H7 (cell line): ENCODE measurements around the gene DAGLB. TPM values are rescaled to one million over a fixed set of nuclear protein-coding genes. Genes with fewer than 3 reads are reported as not detected.

Experiments
- DNase-seq: peaks from one replicate; pipeline ENCODE4 v3.0.0; 2012
- H3K27me3 ChIP-seq: 2 replicates; pipeline ENCODE4 v1.6.0; 2011; ENCODE audit warnings: mild to moderate bottlenecking, low read length; ENCODE audit not compliant: control insufficient read depth, insufficient read depth
- H3K36me3 ChIP-seq: replicated peaks from 2 replicates; pipeline ENCODE4 v1.5.1; 2011; ENCODE audit warnings: low read length; ENCODE audit not compliant: control insufficient read depth, insufficient read depth
- H3K4me3 ChIP-seq: 2 replicates; pipeline ENCODE4 v1.5.1; 2011; ENCODE audit warnings: low read depth, mild to moderate bottlenecking, control low read depth, low read length, moderate library complexity; ENCODE audit not compliant: insufficient read depth
- total RNA-seq: library from RNA; depleted of rRNA; stranded (reverse); fragments of >200 nt; shearing (Covaris generic); gene quantifications from 2 replicates; pipeline ENCODE4 v1.2.3, GENCODE V29; 2014

The DAGLB gene
- total RNA-seq, 1 experiment from 2014 or later: 38.2 TPM

- Histone ChIP-seq H3K4me3 (no peak overlapping the region), H3K36me3 (peaks cover 23% of the 10 kb centered on the region), H3K27me3 (no peaks in the 10 kb centered on the region)
- DNase-seq: peak; percentile 73
These were observed 17.3 kb downstream of the DAGLB start for GRCh38 chr7:6430271-6430940.

GRCh38 chr7:6425948-6426347 is 21.8 kb downstream of the DAGLB start:
- no peaks in the 10 kb centered on the region for H3K27me3 ChIP-seq
- no peak for DNase-seq
- no peak overlapping the region for H3K4me3 ChIP-seq
- H3K36me3 ChIP-seq: peaks cover 33% of the 10 kb centered on the region

- H3K27me3 ChIP-seq: no peaks in the 10 kb centered on the region
- H3K36me3 ChIP-seq: peaks cover 37% of the 10 kb centered on the region
- no peak overlapping the region for H3K4me3 ChIP-seq
- peak; percentile 86 for DNase-seq
These were observed 23.6 kb downstream of the DAGLB start for GRCh38 chr7:6423942-6424701.

GRCh38 chr7:6422926-6423632 is 24.7 kb downstream of the DAGLB start:
- no peak overlapping the region for H3K4me3 ChIP-seq
- no peak for DNase-seq
- peaks cover 37% of the 10 kb centered on the region for H3K36me3 ChIP-seq
- H3K27me3 ChIP-seq: no peaks in the 10 kb centered on the region

GRCh38 chr7:6422095-6422494 is 25.7 kb downstream of the DAGLB start:
- no peaks in the 10 kb centered on the region for H3K27me3 ChIP-seq
- H3K36me3 ChIP-seq: peaks cover 36% of the 10 kb centered on the region
- DNase-seq: no peak
- no peak overlapping the region for H3K4me3 ChIP-seq

- DNase-seq: peak; percentile 23
- peaks cover 32% of the 10 kb centered on the region for H3K36me3 ChIP-seq
- no peak overlapping the region for H3K4me3 ChIP-seq
- H3K27me3 ChIP-seq: no peaks in the 10 kb centered on the region
These were observed 27.1 kb downstream of the DAGLB start for GRCh38 chr7:6420680-6421079.

- Histone ChIP-seq H3K27me3 (no peaks in the 10 kb centered on the region), H3K36me3 (peaks cover 24% of the 10 kb centered on the region), H3K4me3 (no peak overlapping the region)
- DNase-seq: no peak
These were observed 28.4 kb downstream of the DAGLB start for GRCh38 chr7:6419310-6419773.

GRCh38 chr7:6417408-6417807 is 30.3 kb downstream of the DAGLB start:
- Histone ChIP-seq H3K36me3 (peaks cover 23% of the 10 kb centered on the region), H3K4me3 (no peak overlapping the region), H3K27me3 (no peaks in the 10 kb centered on the region)
- DNase-seq: no peak

GRCh38 chr7:6416516-6417145 is 31.1 kb downstream of the DAGLB start:
- peak; percentile 97 for DNase-seq
- Histone ChIP-seq H3K4me3 (no peak overlapping the region), H3K36me3 (peaks cover 20% of the 10 kb centered on the region), H3K27me3 (no peaks in the 10 kb centered on the region)

GRCh38 chr7:6413637-6414036 is 34.1 kb downstream of the DAGLB start:
- Histone ChIP-seq H3K27me3 (no peaks in the 10 kb centered on the region), H3K4me3 (no peak overlapping the region), H3K36me3 (peaks cover 18% of the 10 kb centered on the region)
- DNase-seq: no peak

GRCh38 chr7:6409944-6410693 is 37.6 kb downstream of the DAGLB start:
- DNase-seq: peak; percentile 59
- Histone ChIP-seq H3K4me3 (no peak overlapping the region), H3K36me3 (peaks cover 27% of the 10 kb centered on the region), H3K27me3 (no peaks in the 10 kb centered on the region)

GRCh38 chr7:6409091-6409490 is 38.7 kb downstream of the DAGLB start:
- Histone ChIP-seq H3K36me3 (peaks cover 25% of the 10 kb centered on the region), H3K27me3 (no peaks in the 10 kb centered on the region), H3K4me3 (no peak overlapping the region)
- no peak for DNase-seq

- Histone ChIP-seq H3K27me3 (no peaks in the 10 kb centered on the region), H3K36me3 (peaks cover 26% of the 10 kb centered on the region), H3K4me3 (no peak overlapping the region)
- DNase-seq: no peak
These were observed 40.3 kb downstream of the DAGLB start for GRCh38 chr7:6407434-6407833.

- no peak for DNase-seq
- Histone ChIP-seq H3K4me3 (no peak overlapping the region), H3K36me3 (peaks cover 27% of the 10 kb centered on the region), H3K27me3 (no peaks in the 10 kb centered on the region)
These were observed 41.6 kb downstream of the DAGLB start for GRCh38 chr7:6406121-6406520.
